Ovary (tissue), 9 donors: ENCODE data around the gene TSPEAR. TPM values are rescaled to one million over a fixed set of nuclear protein-coding genes. Genes with fewer than 3 reads are reported as not detected.
"Not testable (repeated sequence)": the region's sequence is repeated elsewhere in the genome, so short reads cannot be mapped to it uniquely, and the experiment has no call there.

ENCODE experiments used
- DNase-seq, 5 donors: peaks; one replicate each; pipeline ENCODE4 v3.0.0-alpha.2; 2019 to 2020
- H3K27ac ChIP-seq, 2 donors: fragments of 200-600 bp; one replicate each; pipeline versions ENCODE4 v1.5.1 to v1.8.0; 2019 to 2022
- H3K27me3 ChIP-seq: fragments of 200-600 bp; one replicate; pipeline ENCODE4 v1.8.0; 2022
- H3K36me3 ChIP-seq: fragments of 200-600 bp; sonication (generic); one replicate; pipeline ENCODE4 v1.5.1; 2019
- H3K4me1 ChIP-seq: one replicate; pipeline ENCODE4 v1.8.1; 2013; ENCODE audit warnings: mild to moderate bottlenecking, moderate library complexity; ENCODE audit not compliant: insufficient read depth
- H3K4me3 ChIP-seq: fragments of 200-600 bp; sonication (generic); one replicate; pipeline ENCODE4 v1.5.1; 2017
- H3K9me3 ChIP-seq, 2 donors: fragments of 200-600 bp in 1 of 2; sonication (generic) in 1 of 2; one replicate each; pipeline versions ENCODE4 v1.5.1 to v1.8.1; 2013 to 2019; ENCODE audit warnings: mild to moderate bottlenecking in 1 of 2, moderate library complexity in 1 of 2
- EP300 ChIP-seq: sonication (generic); formaldehyde crosslinking; IDR thresholded peaks from one replicate; pipeline ENCODE4 v1.6.1; 2017; ENCODE audit warnings: antibody characterized with exemption
- POLR2A ChIP-seq: fragments of 450-650 bp; IDR thresholded peaks from one replicate; pipeline ENCODE4 v1.6.1; 2017; ENCODE audit warnings: antibody characterized with exemption, mild to moderate bottlenecking, moderate library complexity
- WGBS, 3 donors: extraction: QIAGEN DNeasy Blood & Tissue Kit in 1 of 3; methylation state at CpG; one replicate each; pipeline versions ENCODE4 v1.1.5 to v1.1.7; 2013 to 2017; 5-methylcytosine and 5-hydroxymethylcytosine counted together
- intact Hi-C, 4 donors: fragments of 100-400 bp; cut with DNase I; formaldehyde crosslinking; loops; one replicate each; pipeline versions ENCODE4 v1.11.0 to v1.15.1; 2022 to 2023
- polyA plus RNA-seq, 2 donors: library from polyadenylated mRNA; stranded (reverse); fragments of 200-250 nt in 1 of 2; fragments of 350-450 nt in 1 of 2; fragmentation: Illumina TruSeq in 1 of 2; extraction: RNeasy Lipid Tissue Mini Kit (QIAGEN cat#74804) in 1 of 2; gene quantifications; one replicate each; pipeline ENCODE4 v1.2.3, GENCODE V29; 2013 to 2014
- total RNA-seq, 7 donors: library from RNA; depleted of rRNA in 2 of 7; stranded (reverse); fragments of >200 nt in 2 of 7; fragmentation: NEBNext Ultra II Directional in 3 of 7; extraction: Animal tissue kit (Norgen Biotek cat#: 25700) in 3 of 7; gene quantifications; one replicate each; pipeline versions ENCODE4 v1.1.0 to v1.2.4, GENCODE V29; 2016 to 2023
- TF ChIP-seq, protein P1 (sequence below), 3 donors: fragments of 450-650 bp in 2 of 3; fragments of 200-600 bp in 1 of 3; IDR thresholded peaks; one replicate each; pipeline versions ENCODE4 v1.5.1 to v1.8.0; 2016 to 2022; ENCODE audit warnings: antibody characterized with exemption in 3 of 3, mild to moderate bottlenecking in 1 of 3
- donor health status: DM: no; HTN: no; CAD: no; lungs with moderate emphysema.
- donor health status: DM: no; HTN: no; CAD: no.
- donor health status: Bipolar disorder and iron deficiency.
- donor health status: DM: yes; HTN: yes; CAD: no.
- donor health status: DM: no; HTN: no; CAD: no.
- donor health status: DM: yes; HTN: yes; CAD: no.

TSPEAR gene
- total and polyA plus RNA-seq, 9 donors = 0.07 to 0.27 (median 0.11) TPM; not detected in 4

DNA sequence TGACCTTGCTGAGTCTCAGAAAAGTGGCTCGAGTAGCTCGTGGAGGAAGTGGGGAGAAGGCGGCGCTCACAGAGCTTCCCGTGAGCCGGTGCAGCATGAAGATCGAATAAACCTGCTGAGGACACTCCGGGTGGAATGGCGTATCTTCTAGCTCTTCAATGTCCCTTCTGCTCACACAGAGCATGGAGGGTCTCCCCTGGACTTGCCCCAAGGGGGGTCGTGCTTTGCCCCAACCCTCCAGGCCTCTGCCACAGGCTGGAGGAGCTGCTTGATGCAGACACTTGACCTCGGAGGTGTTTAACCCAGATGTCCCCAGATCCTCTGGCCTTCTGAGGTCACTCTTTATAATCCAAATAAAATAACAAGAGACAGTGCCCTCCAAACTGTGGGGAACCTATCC is 16.6 kb downstream of the TSPEAR start:
- H3K4me1 ChIP-seq = no peaks in the 10 kb centered on the region
- DNase-seq = no peak
- H3K9me3 ChIP-seq = no peaks in the 10 kb centered on the region
- no peak overlapping the region for H3K27ac ChIP-seq
- WGBS, 3 donors = 60 to 71% (median 70%) methylated on average over 11 of the region's 11 CpGs
- H3K4me3 ChIP-seq = no peak overlapping the region
- TF ChIP-seq EP300 (no peak), POLR2A (no peak)
- TF ChIP-seq, protein P1, sequence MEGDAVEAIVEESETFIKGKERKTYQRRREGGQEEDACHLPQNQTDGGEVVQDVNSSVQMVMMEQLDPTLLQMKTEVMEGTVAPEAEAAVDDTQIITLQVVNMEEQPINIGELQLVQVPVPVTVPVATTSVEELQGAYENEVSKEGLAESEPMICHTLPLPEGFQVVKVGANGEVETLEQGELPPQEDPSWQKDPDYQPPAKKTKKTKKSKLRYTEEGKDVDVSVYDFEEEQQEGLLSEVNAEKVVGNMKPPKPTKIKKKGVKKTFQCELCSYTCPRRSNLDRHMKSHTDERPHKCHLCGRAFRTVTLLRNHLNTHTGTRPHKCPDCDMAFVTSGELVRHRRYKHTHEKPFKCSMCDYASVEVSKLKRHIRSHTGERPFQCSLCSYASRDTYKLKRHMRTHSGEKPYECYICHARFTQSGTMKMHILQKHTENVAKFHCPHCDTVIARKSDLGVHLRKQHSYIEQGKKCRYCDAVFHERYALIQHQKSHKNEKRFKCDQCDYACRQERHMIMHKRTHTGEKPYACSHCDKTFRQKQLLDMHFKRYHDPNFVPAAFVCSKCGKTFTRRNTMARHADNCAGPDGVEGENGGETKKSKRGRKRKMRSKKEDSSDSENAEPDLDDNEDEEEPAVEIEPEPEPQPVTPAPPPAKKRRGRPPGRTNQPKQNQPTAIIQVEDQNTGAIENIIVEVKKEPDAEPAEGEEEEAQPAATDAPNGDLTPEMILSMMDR (IDR thresholded peaks at IDR 0.05) = no peak
- intact Hi-C loops = no loop called here
- no peaks in the 10 kb centered on the region for H3K36me3 ChIP-seq
- H3K27me3 ChIP-seq = no peaks in the 10 kb centered on the region

DNA sequence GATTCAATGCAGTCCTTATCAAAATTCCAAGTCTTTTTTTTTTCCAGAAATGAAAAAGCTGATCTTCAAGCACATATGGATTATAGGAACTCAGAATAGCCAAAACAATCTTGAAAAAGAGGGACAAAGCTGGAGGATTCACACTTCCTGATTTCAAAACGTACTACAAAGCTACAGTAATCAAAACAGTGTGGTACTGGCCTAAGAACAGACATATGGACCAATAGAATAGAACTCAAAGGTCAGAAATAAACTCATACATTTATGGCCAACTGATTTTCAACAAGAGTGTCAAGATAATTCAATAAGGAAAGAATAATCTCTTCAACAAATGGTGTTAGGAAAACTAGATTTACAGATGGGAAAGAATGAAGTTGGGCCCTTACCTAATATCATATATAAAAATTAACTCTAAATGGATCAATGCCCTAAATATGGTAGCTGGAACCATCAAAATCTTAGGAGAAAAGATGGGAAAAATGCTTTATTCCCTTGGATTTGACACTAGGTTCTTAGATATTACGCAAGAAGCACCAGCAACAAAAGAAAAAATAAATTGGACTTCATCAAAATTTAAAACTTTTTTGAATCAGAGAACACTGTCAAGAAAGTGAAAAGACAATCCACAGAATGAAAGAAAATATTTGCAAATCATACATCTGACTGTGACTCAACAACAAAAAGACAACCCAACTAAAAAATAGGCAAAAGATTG is 18.4 kb downstream of the TSPEAR start:
- H3K9me3 ChIP-seq = no peaks in the 10 kb centered on the region
- 44 to 72% (median 68%) methylated on average over 2 of the region's 2 CpGs for WGBS, 3 donors
- H3K27ac ChIP-seq = no peak overlapping the region
- DNase-seq = no peak
- no peaks in the 10 kb centered on the region for H3K4me1 ChIP-seq
- intact Hi-C loops = no loop called here
- no peaks in the 10 kb centered on the region for H3K36me3 ChIP-seq
- TF ChIP-seq EP300 (no peak), POLR2A (no peak)
- TF ChIP-seq, protein P1 (IDR thresholded peaks at IDR 0.05) = no peak
- H3K27me3 ChIP-seq = no peaks in the 10 kb centered on the region
- no peak overlapping the region for H3K4me3 ChIP-seq

DNA sequence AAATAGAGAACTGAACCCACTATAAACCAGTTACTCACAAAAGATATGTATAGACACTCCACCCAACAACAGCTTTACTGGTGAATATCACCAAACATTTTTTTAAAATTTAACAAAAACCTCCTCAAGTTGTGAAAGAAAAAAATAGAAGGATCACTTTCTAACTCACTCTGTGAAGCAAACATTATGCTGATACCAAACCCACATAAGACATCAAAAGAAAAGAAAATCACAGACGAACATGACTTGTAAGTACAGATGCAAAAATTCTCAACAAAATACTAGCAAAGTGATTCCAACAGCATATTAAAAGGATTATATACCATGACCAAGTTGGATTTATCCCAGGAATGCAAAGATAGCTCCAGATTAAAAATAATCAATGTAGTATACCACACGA is 19.7 kb downstream of the TSPEAR start:
- WGBS, 3 donors = 42 to 58% (median 53%) methylated on average over 2 of the region's 2 CpGs
- H3K36me3 ChIP-seq = no peaks in the 10 kb centered on the region
- H3K9me3 ChIP-seq = no peaks in the 10 kb centered on the region
- H3K4me3 ChIP-seq = no peak overlapping the region
- intact Hi-C loops = no loop called here
- no peaks in the 10 kb centered on the region for H3K27me3 ChIP-seq
- no peaks in the 10 kb centered on the region for H3K4me1 ChIP-seq
- H3K27ac ChIP-seq = no peak overlapping the region
- no peak for DNase-seq
- TF ChIP-seq, protein P1 (IDR thresholded peaks at IDR 0.05) = no peak
- TF ChIP-seq EP300 = no peak

DNA sequence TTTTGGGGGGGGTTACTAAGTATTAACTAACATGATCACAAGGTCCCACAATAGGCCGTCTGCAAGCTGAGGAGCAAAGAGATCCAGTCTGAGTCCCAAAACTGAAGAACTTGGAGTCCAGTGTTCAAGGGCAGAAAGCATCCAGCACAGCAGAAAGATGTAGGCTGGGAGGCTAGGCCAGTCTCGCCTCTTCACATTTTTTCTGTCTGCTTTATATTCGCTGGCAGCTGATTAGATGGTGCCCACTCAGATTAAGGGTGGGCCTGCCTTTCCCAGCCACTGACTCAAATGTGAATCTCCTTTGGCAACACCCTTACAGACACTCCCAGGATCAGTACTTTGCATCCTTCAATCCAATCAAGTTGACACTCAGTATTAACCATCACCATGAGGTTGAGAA is 21.6 kb downstream of the TSPEAR start:
- DNase-seq, H3K27me3 ChIP-seq, H3K27ac ChIP-seq, intact Hi-C loops, H3K9me3 ChIP-seq, H3K4me1 ChIP-seq, H3K4me3 ChIP-seq, H3K36me3 ChIP-seq: not testable (repeated sequence)
- WGBS, 3 donors = 75 to 86% (median 81%) methylated on average over 3 of the region's 3 CpGs

DNA sequence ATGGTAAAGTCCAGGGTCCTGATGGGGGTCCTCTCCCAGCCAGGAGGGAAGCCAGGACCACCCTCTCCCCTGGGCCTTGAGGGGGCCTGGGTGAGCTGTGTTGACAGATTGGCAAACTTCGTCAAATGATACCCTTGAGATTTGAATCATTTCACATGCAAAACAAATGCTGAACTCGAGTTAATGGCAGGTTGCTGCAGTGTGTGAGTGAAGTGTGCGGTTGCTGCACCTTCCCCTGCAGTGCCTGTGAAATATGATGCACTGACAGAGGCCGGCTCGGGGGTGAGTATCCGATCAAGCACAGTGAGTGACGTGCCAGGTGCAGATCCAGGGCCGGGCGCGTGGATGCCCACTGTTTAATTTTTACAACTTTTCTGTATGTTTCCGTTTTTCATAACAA is 23.7 kb downstream of the TSPEAR start:
- TF ChIP-seq EP300 (no peak), POLR2A (no peak)
- TF ChIP-seq, protein P1 (IDR thresholded peaks at IDR 0.05) = no peak
- H3K36me3 ChIP-seq = no peaks in the 10 kb centered on the region
- no peaks in the 10 kb centered on the region for H3K4me1 ChIP-seq
- intact Hi-C loops = no loop called here
- no peak overlapping the region for H3K4me3 ChIP-seq
- H3K27ac ChIP-seq = no peak overlapping the region
- WGBS, 3 donors = 17 to 33% (median 24%) methylated on average over 11 of the region's 11 CpGs
- no peaks in the 10 kb centered on the region for H3K9me3 ChIP-seq
- H3K27me3 ChIP-seq = no peaks in the 10 kb centered on the region
- no peak for DNase-seq
